HG02943 (cell line): Measurements from ENCODE around the gene TAS2R50.

Source experiments
- ATAC-seq: cut with Tn5 transposase; IDR thresholded peaks from one replicate; pipeline ENCODE4 v1.9.1; 2021; ENCODE audit warnings: mild to moderate bottlenecking, low read depth, moderate library complexity; ENCODE audit not compliant: unreplicated experiment

Gene TAS2R50

GRCh38 chr12:10957741-10958140, 29.0 kb downstream of the TAS2R50 start:
- no peak for ATAC-seq

- ATAC-seq: no peak
Observed at GRCh38 chr12:10956085-10956484, 30.6 kb downstream of the TAS2R50 start.

GRCh38 chr12:10952645-10953044, 34.1 kb downstream of the TAS2R50 start:
- ATAC-seq: no peak

GRCh38 chr12:10943167-10943566, 43.5 kb downstream of the TAS2R50 start:
- ATAC-seq: no peak

GRCh38 chr12:10941916-10942607, 44.6 kb downstream of the TAS2R50 start:
- no peak for ATAC-seq

- no peak for ATAC-seq
Observed at GRCh38 chr12:10941369-10941768, 45.3 kb downstream of the TAS2R50 start.

- ATAC-seq: no peak
Observed at GRCh38 chr12:10940389-10940788, 46.3 kb downstream of the TAS2R50 start.

- ATAC-seq: no peak
Observed at GRCh38 chr12:10939163-10939562, 47.5 kb downstream of the TAS2R50 start, which contains the start of gene TAS2R14. TAS2R14 (minus strand) TSS chr12:10939263; CDS start chr12:10939207, 56 bp downstream.

- ATAC-seq: no peak
Observed at GRCh38 chr12:10936506-10936905, 50.2 kb downstream of the TAS2R50 start.
